C4-2B (cell line): Measurements from ENCODE around the gene ALDH4A1.

Experiments
- H3K27ac ChIP-seq: fragments of 450-650 bp; 2 replicates; pipeline ENCODE4 v1.5.1; 2017
- CTCF ChIP-seq: fragments of 450-650 bp; conservative IDR thresholded peaks from 2 replicates; pipeline ENCODE4 v1.5.1; 2017; ENCODE audit warnings: mild to moderate bottlenecking
- ZFX ChIP-seq: fragments of 450-650 bp; IDR thresholded peaks from 2 replicates; pipeline ENCODE4 v1.6.1; 2017

The ALDH4A1 gene

GRCh38 chr1:18883079-18883478 is 19.3 kb downstream of the ALDH4A1 start:
- H3K27ac ChIP-seq, result no peak overlapping the region
- no peak for TF ChIP-seq CTCF
- no peak for TF ChIP-seq ZFX

GRCh38 chr1:18882486-18882885 is 19.9 kb downstream of the ALDH4A1 start:
- no peak overlapping the region for H3K27ac ChIP-seq
- TF ChIP-seq CTCF (no peak), ZFX (no peak)

GRCh38 chr1:18881642-18882431 is 20.5 kb downstream of the ALDH4A1 start:
- no peak for TF ChIP-seq CTCF
- TF ChIP-seq ZFX, result no peak
- no peak overlapping the region for H3K27ac ChIP-seq

GRCh38 chr1:18881164-18881563 is 21.2 kb downstream of the ALDH4A1 start:
- H3K27ac ChIP-seq, result no peak overlapping the region

GRCh38 chr1:18880585-18880984 is 21.8 kb downstream of the ALDH4A1 start:
- TF ChIP-seq ZFX, result no peak
- TF ChIP-seq CTCF, result no peak
- H3K27ac ChIP-seq, result no peak overlapping the region

More at GRCh38 chr1:18881164-18881563, 21.2 kb downstream of the ALDH4A1 start:
- TF ChIP-seq ZFX (no peak), CTCF (no peak)

GRCh38 chr1:18879791-18880309 is 22.5 kb downstream of the ALDH4A1 start:
- H3K27ac ChIP-seq, result no peak overlapping the region
- TF ChIP-seq CTCF, result no peak
- no peak for TF ChIP-seq ZFX

- TF ChIP-seq CTCF (no peak), ZFX (no peak)
- no peak overlapping the region for H3K27ac ChIP-seq
These were observed 23.1 kb downstream of the ALDH4A1 start for GRCh38 chr1:18879215-18879790.
